Heart left ventricle (tissue), 16 donors: Measurements from ENCODE around the gene HBZ. TPM values are rescaled to one million over a fixed set of nuclear protein-coding genes. Genes with fewer than 3 reads are reported as not detected.

Experiments
- ATAC-seq, 4 donors: fragments of 200-7000 bp; cut with Tn5 transposase; one replicate each; pipeline ENCODE4 v1.9.1; 2020 to 2022; ENCODE audit warnings: moderate library complexity in 4 of 4, mild to moderate bottlenecking in 3 of 4, moderate number of reproducible peaks in 1 of 4
- DNase-seq, 5 donors: peaks; one replicate each; pipeline ENCODE4 v3.0.0-alpha.2; 2020
- H3K27ac ChIP-seq, 12 donors: fragments of 200-600 bp; sonication (generic) in 4 of 12; one replicate each; pipeline versions ENCODE4 v1.5.0 to v1.8.0; 2016 to 2022; ENCODE audit warnings: mild to moderate bottlenecking in 2 of 12
- H3K27me3 ChIP-seq, 9 donors: fragments of 200-600 bp; sonication (generic) in 2 of 9; one replicate each; pipeline versions ENCODE4 v1.5.1 to v1.8.0; 2016 to 2022; ENCODE audit warnings: mild to moderate bottlenecking in 3 of 9
- H3K36me3 ChIP-seq, 9 donors: fragments of 200-600 bp; sonication (generic) in 2 of 9; one replicate each; pipeline versions ENCODE4 v1.5.0 to v1.8.0; 2018 to 2022; ENCODE audit warnings: mild to moderate bottlenecking in 2 of 9
- H3K4me1 ChIP-seq, 12 donors: fragments of 200-600 bp; sonication (generic) in 4 of 12; one replicate each; pipeline versions ENCODE4 v1.5.0 to v1.8.0; 2016 to 2022; ENCODE audit warnings: mild to moderate bottlenecking in 3 of 12
- H3K4me3 ChIP-seq, 12 donors: fragments of 200-600 bp; sonication (generic) in 4 of 12; one replicate each; pipeline versions ENCODE4 v1.5.0 to v1.8.0; 2017 to 2022; ENCODE audit warnings: mild to moderate bottlenecking in 9 of 12, moderate library complexity in 4 of 12
- H3K9me3 ChIP-seq, 12 donors: fragments of 200-600 bp; sonication (generic) in 4 of 12; one replicate each; pipeline versions ENCODE4 v1.5.0 to v1.8.0; 2016 to 2022; ENCODE audit warnings: mild to moderate bottlenecking in 1 of 12
- POLR2A ChIP-seq, 2 donors: fragments of 450-650 bp; IDR thresholded peaks; one replicate each; pipeline ENCODE4 v1.6.1; 2017; ENCODE audit warnings: antibody characterized with exemption in 2 of 2, mild to moderate bottlenecking in 2 of 2, moderate library complexity in 2 of 2
- WGBS, 4 donors: extraction: QIAGEN DNeasy Blood & Tissue Kit in 2 of 4; methylation state at CpG; one replicate each; pipeline versions ENCODE4 v1.1.5 to v1.1.7; 2013 to 2018; 5-methylcytosine and 5-hydroxymethylcytosine counted together
- intact Hi-C, 10 donors: fragments of 100-400 bp; cut with DNase I; formaldehyde crosslinking; loops; one replicate each; pipeline versions ENCODE4 v1.11.1 to v1.14.2; 2022
- polyA plus RNA-seq, 2 donors: library from polyadenylated mRNA; stranded (reverse); fragments of 200-250 nt; gene quantifications; one replicate each; pipeline ENCODE4 v1.2.3, GENCODE V29; 2013
- total RNA-seq, 9 donors: library from RNA; depleted of rRNA in 2 of 9; stranded (reverse); fragments of >200 nt in 2 of 9; fragmentation: NEBNext Ultra II Directional in 3 of 9; extraction: Animal tissue kit (Norgen Biotek cat#: 25700) in 3 of 9; gene quantifications; one replicate each; pipeline versions ENCODE4 v1.1.0 to v1.2.4, GENCODE V29; 2016 to 2023
- TF ChIP-seq, protein P1 (sequence below), 12 donors: fragments of 200-600 bp; sonication (generic) in 4 of 12; IDR thresholded peaks; one replicate each; pipeline versions ENCODE4 v1.5.0 to v1.8.0; 2018 to 2022; ENCODE audit warnings: antibody characterized with exemption in 12 of 12, mild to moderate bottlenecking in 5 of 12
- donor health status: ischemic (EF 13 %, LVEDD 7.1; RV severe dilation, severe dysfunction).
- donor health status: healthy with polysubstance abuse.
- donor health status: DM: no; HTN: yes; CAD: no.
- donor health status: DM: no; HTN: no; CAD: no.
- donor health status: ischemic (EF 25% LVEDD 6.9; RV normal size, moderate dysfunction).
- donor health status: ischemic (EF 25% LVEDD 5.7; RV mildly dilated, moderate dysfunction).
- donor health status: healthy.
- donor health status: DM: yes; HTN: yes; CAD: no.
- donor health status: ischemic (EF 35%, LVEDD 5.7; RV mildly dilated, moderate dysfunction).
- donor health status: nonischemic (EF 11% LVEDD 7.7; RV severe dilation, severe dysfunction).
- donor health status: DM: yes; HTN: yes; CAD: no.
- donor health status: PGD.
- donor health status: ischemic (EF 29% LVEDD 5.4; RV normal size, mild dysfunction).
- donor health status: nonischemic (EF 23%, LVEDD 6.1; RV moderate dilation, normal function).

The HBZ gene
- total and polyA plus RNA-seq, 11 donors = not detected

DNA sequence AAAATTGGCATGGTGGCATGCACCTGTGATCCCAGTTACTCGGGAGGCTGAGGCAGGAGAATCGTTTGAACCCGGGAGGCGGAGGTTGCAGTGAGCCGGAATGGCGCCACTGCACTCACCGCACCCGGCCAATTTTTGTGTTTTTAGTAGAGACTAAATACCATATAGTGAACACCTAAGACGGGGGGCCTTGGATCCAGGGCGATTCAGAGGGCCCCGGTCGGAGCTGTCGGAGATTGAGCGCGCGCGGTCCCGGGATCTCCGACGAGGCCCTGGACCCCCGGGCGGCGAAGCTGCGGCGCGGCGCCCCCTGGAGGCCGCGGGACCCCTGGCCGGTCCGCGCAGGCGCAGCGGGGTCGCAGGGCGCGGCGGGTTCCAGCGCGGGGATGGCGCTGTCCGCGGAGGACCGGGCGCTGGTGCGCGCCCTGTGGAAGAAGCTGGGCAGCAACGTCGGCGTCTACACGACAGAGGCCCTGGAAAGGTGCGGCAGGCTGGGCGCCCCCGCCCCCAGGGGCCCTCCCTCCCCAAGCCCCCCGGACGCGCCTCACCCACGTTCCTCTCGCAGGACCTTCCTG lies 27.7 kb downstream of the HBZ start, which contains the start of gene HBQ1:
HBQ1 (plus strand) TSS at position 359 of the 575 bp plus-strand sequence; CDS start at position 387, 28 bp downstream.
- TF ChIP-seq, protein P1, sequence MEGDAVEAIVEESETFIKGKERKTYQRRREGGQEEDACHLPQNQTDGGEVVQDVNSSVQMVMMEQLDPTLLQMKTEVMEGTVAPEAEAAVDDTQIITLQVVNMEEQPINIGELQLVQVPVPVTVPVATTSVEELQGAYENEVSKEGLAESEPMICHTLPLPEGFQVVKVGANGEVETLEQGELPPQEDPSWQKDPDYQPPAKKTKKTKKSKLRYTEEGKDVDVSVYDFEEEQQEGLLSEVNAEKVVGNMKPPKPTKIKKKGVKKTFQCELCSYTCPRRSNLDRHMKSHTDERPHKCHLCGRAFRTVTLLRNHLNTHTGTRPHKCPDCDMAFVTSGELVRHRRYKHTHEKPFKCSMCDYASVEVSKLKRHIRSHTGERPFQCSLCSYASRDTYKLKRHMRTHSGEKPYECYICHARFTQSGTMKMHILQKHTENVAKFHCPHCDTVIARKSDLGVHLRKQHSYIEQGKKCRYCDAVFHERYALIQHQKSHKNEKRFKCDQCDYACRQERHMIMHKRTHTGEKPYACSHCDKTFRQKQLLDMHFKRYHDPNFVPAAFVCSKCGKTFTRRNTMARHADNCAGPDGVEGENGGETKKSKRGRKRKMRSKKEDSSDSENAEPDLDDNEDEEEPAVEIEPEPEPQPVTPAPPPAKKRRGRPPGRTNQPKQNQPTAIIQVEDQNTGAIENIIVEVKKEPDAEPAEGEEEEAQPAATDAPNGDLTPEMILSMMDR (IDR thresholded peaks at IDR 0.05) = peak in 9 of 12 donors; percentile 6 to 66 (median 47)
- TF ChIP-seq POLR2A (IDR thresholded peaks at IDR 0.05) = no peak
- DNase-seq = no peak
- H3K36me3 ChIP-seq = peaks cover 0 to 3% (median 0%) of the 10 kb centered on the region in 9 donors
- intact Hi-C loops = loop anchor here in 9 of 10 donors (2.0 to 5.0 kb wide), 4 partner anchors 58 to 73 kb away; no protein-coding TSS in a partner anchor
- peak within 1 kb of the TSS in 11 of 12 donors; percentile 6 to 45 (median 38) for H3K4me3 ChIP-seq
- WGBS, 4 donors = 7 to 16% (median 10%) methylated on average over 32 to 59 of the region's 59 CpGs
- no peaks in the 10 kb centered on the region for H3K9me3 ChIP-seq
- H3K4me1 ChIP-seq = peaks cover 7 to 28% (median 12%) of the 10 kb centered on the region in 12 donors
- H3K27me3 ChIP-seq = peaks cover 27 to 48% (median 38%) of the 10 kb centered on the region in 9 donors
- ATAC-seq = peak in 1 of 4 donors; percentile 30
- no peak within 1 kb of the TSS for H3K27ac ChIP-seq

DNA sequence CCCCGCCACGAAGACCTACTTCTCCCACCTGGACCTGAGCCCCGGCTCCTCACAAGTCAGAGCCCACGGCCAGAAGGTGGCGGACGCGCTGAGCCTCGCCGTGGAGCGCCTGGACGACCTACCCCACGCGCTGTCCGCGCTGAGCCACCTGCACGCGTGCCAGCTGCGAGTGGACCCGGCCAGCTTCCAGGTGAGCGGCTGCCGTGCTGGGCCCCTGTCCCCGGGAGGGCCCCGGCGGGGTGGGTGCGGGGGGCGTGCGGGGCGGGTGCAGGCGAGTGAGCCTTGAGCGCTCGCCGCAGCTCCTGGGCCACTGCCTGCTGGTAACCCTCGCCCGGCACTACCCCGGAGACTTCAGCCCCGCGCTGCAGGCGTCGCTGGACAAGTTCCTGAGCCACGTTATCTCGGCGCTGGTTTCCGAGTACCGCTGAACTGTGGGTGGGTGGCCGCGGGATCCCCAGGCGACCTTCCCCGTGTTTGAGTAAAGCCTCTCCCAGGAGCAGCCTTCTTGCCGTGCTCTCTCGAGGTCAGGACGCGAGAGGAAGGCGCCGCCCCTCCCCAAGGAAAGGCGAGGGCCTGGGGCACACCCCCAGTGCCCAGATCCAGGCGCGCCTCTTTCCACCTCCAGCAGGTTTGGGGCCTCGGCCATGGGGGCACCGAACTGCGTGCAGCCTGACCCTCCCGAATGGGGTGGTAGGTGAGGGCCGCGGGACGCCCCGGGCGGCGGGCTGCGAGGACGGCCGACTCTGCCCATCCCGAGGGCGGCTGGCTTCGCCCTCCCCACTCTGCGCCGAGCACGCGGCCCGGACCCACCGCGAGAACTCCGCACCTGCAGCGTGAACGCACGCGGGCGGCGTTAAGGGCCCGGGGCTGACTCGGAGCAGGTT lies 28.5 kb downstream of the HBZ start:
- intact Hi-C loops = loop anchor here (1.0 to 5.0 kb wide), 5 partner anchors 59 to 74 kb away; no protein-coding TSS in a partner anchor
- no peaks in the 10 kb centered on the region for H3K9me3 ChIP-seq

DNA sequence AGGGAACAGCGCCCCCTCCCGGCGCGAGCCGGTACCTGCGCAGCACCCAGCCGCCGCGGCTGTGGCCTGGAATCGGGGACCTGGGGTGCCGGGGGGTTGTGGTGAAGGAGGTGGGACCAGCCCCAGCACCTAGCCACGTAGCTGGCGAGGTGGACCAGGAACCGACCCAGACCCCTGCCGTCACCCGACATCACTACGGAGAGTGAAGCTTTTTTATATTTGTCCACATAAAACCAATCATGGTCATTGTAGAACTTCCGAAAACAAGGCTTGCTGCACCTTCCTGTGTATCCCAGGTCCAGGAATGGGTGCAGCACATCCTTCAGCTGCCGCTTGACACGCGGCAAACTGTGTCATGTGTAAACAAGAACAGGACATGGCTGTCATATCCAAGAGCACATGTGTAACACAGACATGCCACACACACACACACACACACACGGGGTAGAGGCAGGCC lies 29.1 kb downstream of the HBZ start:
- ATAC-seq = no peak
- peak overlapping the region in 7 of 12 donors; percentile 28 to 45 (median 42) for H3K4me3 ChIP-seq
- 9 to 28% (median 12%) methylated on average over 9 to 22 of the region's 22 CpGs for WGBS, 4 donors
- no peaks in the 10 kb centered on the region for H3K9me3 ChIP-seq
- peaks cover 7 to 26% (median 12%) of the 10 kb centered on the region in 12 donors for H3K4me1 ChIP-seq
- H3K27me3 ChIP-seq = peaks cover 25 to 44% (median 33%) of the 10 kb centered on the region in 9 donors
- H3K36me3 ChIP-seq = peaks cover 0 to 4% (median 0%) of the 10 kb centered on the region in 9 donors
- intact Hi-C loops = loop anchor here (1.0 to 5.0 kb wide), 5 partner anchors 59 to 74 kb away; no protein-coding TSS in a partner anchor
- DNase-seq = peak in 3 of 5 donors; percentile 67 to 87 (median 70)
- H3K27ac ChIP-seq = no peak overlapping the region
- no peak for TF ChIP-seq POLR2A (IDR thresholded peaks at IDR 0.05)
- TF ChIP-seq, protein P1 (IDR thresholded peaks at IDR 0.05) = peak; percentile 90 to 98 (median 94)

More for the DNA sequence above, 28.5 kb downstream of the HBZ start:
- ATAC-seq (peak in 3 of 4 donors; percentile 76 to 80 (median 79)), DNase-seq (peak in 3 of 5 donors; percentile 24 to 67 (median 56))
- WGBS, 4 donors = 1 to 5% (median 1%) methylated on average over 21 to 89 of the region's 89 CpGs
- Histone ChIP-seq H3K27ac (no peak overlapping the region), H3K36me3 (peaks cover 0 to 4% (median 0%) of the 10 kb centered on the region in 9 donors), H3K27me3 (peaks cover 25 to 44% (median 34%) of the 10 kb centered on the region in 9 donors), H3K4me3 (peak overlapping the region in 11 of 12 donors; percentile 6 to 45 (median 38)), H3K4me1 (peaks cover 7 to 27% (median 12%) of the 10 kb centered on the region in 12 donors)
- TF ChIP-seq, protein P1 (IDR thresholded peaks at IDR 0.05) = no peak
- no peak for TF ChIP-seq POLR2A (IDR thresholded peaks at IDR 0.05)
